Prostate gland (tissue), 2 donors: Measurements from ENCODE around the gene EMX1. TPM values are rescaled to one million over a fixed set of nuclear protein-coding genes. Genes with fewer than 3 reads are reported as not detected.

Experiments
- DNase-seq: peaks from one replicate; pipeline ENCODE4 v3.0.0-alpha.2; 2019; ENCODE audit warnings: low spot score
- H3K27ac ChIP-seq, 2 donors: fragments of 200-600 bp; sonication (generic); 2 replicates each; pipeline ENCODE4 v1.5.1; 2017 to 2019
- H3K27me3 ChIP-seq: fragments of 200-600 bp; sonication (generic); replicated peaks from 2 replicates; pipeline ENCODE4 v1.5.1; 2019; ENCODE audit not compliant: insufficient read depth
- H3K36me3 ChIP-seq, 2 donors: fragments of 200-600 bp; sonication (generic); 1 replicate in 1 of 2; 2 replicates in 1 of 2; pipeline versions ENCODE4 v1.5.1 to v1.8.1; 2017 to 2019
- H3K4me1 ChIP-seq: fragments of 200-600 bp; sonication (generic); replicated peaks from 2 replicates; pipeline ENCODE4 v1.5.1; 2019
- H3K4me3 ChIP-seq, 2 donors: fragments of 200-600 bp; sonication (generic); 2 replicates each; pipeline ENCODE4 v1.5.1; 2017 to 2019
- H3K9me3 ChIP-seq: fragments of 200-600 bp; sonication (generic); 2 replicates; pipeline ENCODE4 v1.5.1; 2017
- CTCF ChIP-seq, 4 experiments: fragments of 200-600 bp in 2 of 4; fragments of 450-650 bp in 2 of 4; sonication (generic) in 2 of 4; IDR thresholded peaks; 1 replicate in 3 of 4; 2 replicates in 1 of 4; pipeline ENCODE4 v1.5.1; 2016 to 2019; ENCODE audit warnings: antibody characterized with exemption in 4 of 4, mild to moderate bottlenecking in 2 of 4, moderate library complexity in 2 of 4
- POLR2A ChIP-seq: fragments of 450-650 bp; IDR thresholded peaks from one replicate; pipeline ENCODE4 v1.6.1; 2016; ENCODE audit warnings: antibody characterized with exemption, mild to moderate bottlenecking
- POLR2AphosphoS5 ChIP-seq: sonication (generic); formaldehyde crosslinking; IDR thresholded peaks from one replicate; pipeline ENCODE4 v1.6.1; 2017; ENCODE audit warnings: antibody characterized with exemption
- WGBS: methylation state at CpG from one replicate; pipeline ENCODE4 v1.1.5; 2018; 5-methylcytosine and 5-hydroxymethylcytosine counted together
- intact Hi-C: fragments of 100-400 bp; cut with DNase I; formaldehyde crosslinking; loops from one replicate; pipeline ENCODE4 v1.14.2; 2022
- total RNA-seq, 2 donors: library from RNA; depleted of rRNA; stranded (reverse); fragments of >200 nt; gene quantifications; one replicate each; pipeline ENCODE4 v1.1.0, GENCODE V29; 2016

Gene EMX1
- total RNA-seq, 2 donors from 2014 or later, result 9.8 TPM; not detected in 1

GRCh38 chr2:72945450-72946019, 28.2 kb downstream of the EMX1 start:
- intact Hi-C loops, result no loop called here
- Histone ChIP-seq H3K27ac (no peak overlapping the region), H3K27me3 (no peaks in the 10 kb centered on the region), H3K4me1 (no peaks in the 10 kb centered on the region), H3K36me3 (no peaks in the 10 kb centered on the region), H3K4me3 (no peak overlapping the region), H3K9me3 (no peaks in the 10 kb centered on the region)
- no peak for DNase-seq
- TF ChIP-seq POLR2A (no peak), CTCF (IDR thresholded peaks at IDR 0.05) (no peak), POLR2AphosphoS5 (no peak)
- 92% methylated on average over 9 of the region's 9 CpGs for WGBS

GRCh38 chr2:72946466-72946865, 29.1 kb downstream of the EMX1 start:
- TF ChIP-seq POLR2AphosphoS5 (no peak), POLR2A (no peak), CTCF (IDR thresholded peaks at IDR 0.05) (no peak)
- Histone ChIP-seq H3K27me3 (no peaks in the 10 kb centered on the region), H3K36me3 (no peaks in the 10 kb centered on the region), H3K4me3 (no peak overlapping the region), H3K27ac (no peak overlapping the region), H3K9me3 (no peaks in the 10 kb centered on the region), H3K4me1 (no peaks in the 10 kb centered on the region)
- no peak for DNase-seq
- WGBS, result 90% methylated on average over 9 of the region's 9 CpGs
- intact Hi-C loops, result no loop called here

GRCh38 chr2:72947952-72948830, 30.9 kb downstream of the EMX1 start:
- DNase-seq, result no peak
- TF ChIP-seq POLR2A, result no peak
- TF ChIP-seq POLR2AphosphoS5, result no peak
- no peak for TF ChIP-seq CTCF (IDR thresholded peaks at IDR 0.05)
- intact Hi-C loops, result no loop called here
- no peak overlapping the region for H3K4me3 ChIP-seq
- H3K27me3 ChIP-seq, result no peaks in the 10 kb centered on the region
- H3K36me3 ChIP-seq, result no peaks in the 10 kb centered on the region
- WGBS, result 93% methylated on average over 10 of the region's 10 CpGs
- no peak overlapping the region for H3K27ac ChIP-seq
- no peaks in the 10 kb centered on the region for H3K4me1 ChIP-seq
- H3K9me3 ChIP-seq, result no peaks in the 10 kb centered on the region

GRCh38 chr2:72949045-72949444, 31.7 kb downstream of the EMX1 start:
- no peaks in the 10 kb centered on the region for H3K9me3 ChIP-seq
- H3K36me3 ChIP-seq, result no peaks in the 10 kb centered on the region
- no peaks in the 10 kb centered on the region for H3K27me3 ChIP-seq
- WGBS, result 88% methylated on average over 2 of the region's 2 CpGs
- TF ChIP-seq POLR2A, result no peak
- TF ChIP-seq CTCF (IDR thresholded peaks at IDR 0.05), result no peak
- no peak for TF ChIP-seq POLR2AphosphoS5
- intact Hi-C loops, result no loop called here
- H3K4me3 ChIP-seq, result no peak overlapping the region
- no peaks in the 10 kb centered on the region for H3K4me1 ChIP-seq
- no peak overlapping the region for H3K27ac ChIP-seq
- DNase-seq, result no peak

- no peaks in the 10 kb centered on the region for H3K9me3 ChIP-seq
- no peak overlapping the region for H3K27ac ChIP-seq
These were observed 32.3 kb downstream of the EMX1 start for GRCh38 chr2:72949642-72950041.

More at GRCh38 chr2:72949642-72950041, 32.3 kb downstream of the EMX1 start:
- TF ChIP-seq CTCF (IDR thresholded peaks at IDR 0.05) (no peak), POLR2AphosphoS5 (no peak), POLR2A (no peak)
- DNase-seq, result no peak
- WGBS, result 98% methylated on average over 4 of the region's 4 CpGs
- intact Hi-C loops, result no loop called here
- H3K4me1 ChIP-seq, result no peaks in the 10 kb centered on the region
- no peaks in the 10 kb centered on the region for H3K27me3 ChIP-seq
- no peaks in the 10 kb centered on the region for H3K36me3 ChIP-seq
- H3K4me3 ChIP-seq, result no peak overlapping the region
